Omental fat pad (tissue), 4 donors: ENCODE data around the gene ATP12A. TPM values are rescaled to one million over a fixed set of nuclear protein-coding genes. Genes with fewer than 3 reads are reported as not detected.

Source experiments
- ATAC-seq: fragments of 150-250 bp; one replicate; pipeline ENCODE4 v1.9.1; 2016; ENCODE audit warnings: mild to moderate bottlenecking, moderate library complexity; ENCODE audit not compliant: low FRiP score
- DNase-seq: peaks from one replicate; pipeline ENCODE4 v3.0.0-alpha.2; 2019; ENCODE audit warnings: low spot score
- total RNA-seq, 4 donors: library from RNA; depleted of rRNA; stranded (reverse); fragments of >200 nt; gene quantifications; one replicate each; pipeline ENCODE4 v1.1.0, GENCODE V29; 2016
- TF ChIP-seq, protein P1 (sequence below), 3 donors: fragments of 450-650 bp; IDR thresholded peaks; one replicate each; pipeline ENCODE4 v1.5.1; 2016 to 2017; ENCODE audit warnings: antibody characterized with exemption in 3 of 3, mild to moderate bottlenecking in 3 of 3, moderate library complexity in 2 of 3

The ATP12A gene
- total RNA-seq, 4 donors from 2014 or later = not detected

DNA sequence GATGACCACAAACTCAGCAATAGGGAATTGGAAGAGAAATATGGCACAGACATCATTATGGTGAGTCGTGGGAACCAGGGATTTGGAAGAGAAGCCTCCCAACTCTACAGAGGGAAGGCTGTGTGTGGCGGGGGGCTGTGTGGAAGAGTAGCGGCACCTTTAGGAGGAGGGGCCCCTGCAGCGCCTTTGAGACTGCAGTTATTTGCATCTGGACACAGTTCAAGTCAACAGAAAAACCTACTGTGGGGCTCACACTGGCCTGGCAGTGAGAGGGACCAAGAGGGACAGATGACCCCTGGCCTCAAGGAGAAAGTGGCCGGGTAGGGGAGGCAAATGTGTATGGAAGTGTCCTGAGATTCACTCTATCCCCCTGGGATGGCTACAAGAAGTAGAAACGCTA, 5.1 kb downstream of the ATP12A start:
- ATAC-seq (no peak), DNase-seq (no peak)
- TF ChIP-seq, protein P1, sequence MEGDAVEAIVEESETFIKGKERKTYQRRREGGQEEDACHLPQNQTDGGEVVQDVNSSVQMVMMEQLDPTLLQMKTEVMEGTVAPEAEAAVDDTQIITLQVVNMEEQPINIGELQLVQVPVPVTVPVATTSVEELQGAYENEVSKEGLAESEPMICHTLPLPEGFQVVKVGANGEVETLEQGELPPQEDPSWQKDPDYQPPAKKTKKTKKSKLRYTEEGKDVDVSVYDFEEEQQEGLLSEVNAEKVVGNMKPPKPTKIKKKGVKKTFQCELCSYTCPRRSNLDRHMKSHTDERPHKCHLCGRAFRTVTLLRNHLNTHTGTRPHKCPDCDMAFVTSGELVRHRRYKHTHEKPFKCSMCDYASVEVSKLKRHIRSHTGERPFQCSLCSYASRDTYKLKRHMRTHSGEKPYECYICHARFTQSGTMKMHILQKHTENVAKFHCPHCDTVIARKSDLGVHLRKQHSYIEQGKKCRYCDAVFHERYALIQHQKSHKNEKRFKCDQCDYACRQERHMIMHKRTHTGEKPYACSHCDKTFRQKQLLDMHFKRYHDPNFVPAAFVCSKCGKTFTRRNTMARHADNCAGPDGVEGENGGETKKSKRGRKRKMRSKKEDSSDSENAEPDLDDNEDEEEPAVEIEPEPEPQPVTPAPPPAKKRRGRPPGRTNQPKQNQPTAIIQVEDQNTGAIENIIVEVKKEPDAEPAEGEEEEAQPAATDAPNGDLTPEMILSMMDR (IDR thresholded peaks at IDR 0.05) = no peak

DNA sequence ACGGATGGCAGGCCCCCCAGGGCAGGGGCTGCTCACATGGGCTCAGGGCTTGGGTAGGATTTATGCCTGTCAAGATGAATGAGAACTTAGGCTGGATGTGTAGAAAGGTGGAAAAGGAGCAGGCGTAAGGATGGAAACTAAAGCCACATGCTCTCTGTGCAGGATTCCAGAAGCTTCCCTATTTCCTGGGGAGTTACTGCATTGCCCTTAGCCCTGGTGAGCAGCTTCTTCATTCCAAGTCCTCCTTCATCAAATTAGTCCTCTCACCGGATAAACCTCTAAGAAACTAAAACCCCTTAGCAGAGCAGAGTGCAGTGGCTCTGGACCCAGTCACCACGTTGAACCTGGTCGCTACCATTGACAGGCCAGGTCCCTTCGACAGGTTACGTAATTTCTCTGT, 7.4 kb downstream of the ATP12A start:
- no peak for ATAC-seq
- DNase-seq = no peak

DNA sequence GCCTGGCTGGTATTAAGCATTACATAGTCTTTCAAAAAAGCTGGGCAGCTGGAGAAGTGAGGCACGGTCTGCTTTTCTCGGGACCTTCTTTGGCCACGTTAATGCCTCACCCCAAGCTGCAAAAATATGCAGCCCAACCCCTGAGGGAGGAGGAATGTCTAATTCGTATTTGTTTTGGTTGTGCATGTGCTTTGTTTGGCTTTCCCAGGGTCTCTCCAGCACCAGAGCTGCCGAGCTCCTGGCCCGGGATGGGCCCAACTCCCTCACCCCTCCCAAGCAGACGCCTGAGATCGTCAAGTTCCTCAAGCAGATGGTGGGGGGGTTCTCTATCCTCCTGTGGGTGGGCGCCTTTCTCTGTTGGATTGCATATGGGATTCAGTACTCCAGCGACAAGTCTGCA, 7.9 kb downstream of the ATP12A start:
- TF ChIP-seq, protein P1 (IDR thresholded peaks at IDR 0.05) = no peak
- no peak for ATAC-seq

More for the DNA sequence above, 7.4 kb downstream of the ATP12A start:
- TF ChIP-seq, protein P1 (IDR thresholded peaks at IDR 0.05) = no peak

DNA sequence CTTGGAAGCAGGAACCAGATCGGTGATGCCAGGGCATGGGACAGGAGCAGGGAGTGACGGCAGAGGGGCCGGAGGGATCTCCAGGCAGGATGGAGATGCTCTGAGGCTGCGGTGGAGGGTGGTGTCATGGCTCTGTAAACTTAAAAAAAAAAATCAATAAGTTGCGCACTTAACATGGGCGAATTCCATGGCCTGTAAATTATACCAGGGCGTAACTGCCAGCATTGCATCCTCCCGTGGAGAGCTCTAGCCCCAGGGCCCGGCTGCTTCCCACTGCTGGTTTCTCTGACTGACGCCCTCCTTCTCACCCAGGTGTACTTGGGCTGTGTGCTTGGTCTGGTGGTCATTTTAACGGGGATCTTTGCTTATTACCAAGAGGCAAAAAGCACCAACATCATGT, 8.7 kb downstream of the ATP12A start:
- DNase-seq (no peak), ATAC-seq (no peak)
- TF ChIP-seq, protein P1 (IDR thresholded peaks at IDR 0.05) = no peak

More for the DNA sequence above, 7.9 kb downstream of the ATP12A start:
- DNase-seq = no peak

DNA sequence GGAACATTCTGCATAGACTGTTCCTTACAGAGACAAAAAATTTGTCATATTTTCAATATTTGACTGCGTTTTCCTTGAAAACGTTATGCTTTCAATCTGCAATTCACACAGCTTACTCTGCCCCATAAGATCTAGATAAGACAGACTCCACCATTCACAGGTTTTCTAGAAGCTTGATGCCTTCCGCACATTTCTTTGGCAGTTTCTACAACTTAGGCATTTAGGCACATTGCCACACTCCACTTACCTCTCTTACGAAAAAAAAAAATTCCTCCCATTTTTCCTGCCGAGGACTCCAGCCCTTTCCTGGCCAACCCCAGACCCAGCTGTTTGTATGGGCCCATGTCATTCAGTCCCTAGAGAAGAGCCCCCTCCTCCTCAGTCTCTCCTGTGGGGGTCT, 11.2 kb downstream of the ATP12A start:
- TF ChIP-seq, protein P1 (IDR thresholded peaks at IDR 0.05) = no peak
- no peak for DNase-seq
- ATAC-seq = no peak

DNA sequence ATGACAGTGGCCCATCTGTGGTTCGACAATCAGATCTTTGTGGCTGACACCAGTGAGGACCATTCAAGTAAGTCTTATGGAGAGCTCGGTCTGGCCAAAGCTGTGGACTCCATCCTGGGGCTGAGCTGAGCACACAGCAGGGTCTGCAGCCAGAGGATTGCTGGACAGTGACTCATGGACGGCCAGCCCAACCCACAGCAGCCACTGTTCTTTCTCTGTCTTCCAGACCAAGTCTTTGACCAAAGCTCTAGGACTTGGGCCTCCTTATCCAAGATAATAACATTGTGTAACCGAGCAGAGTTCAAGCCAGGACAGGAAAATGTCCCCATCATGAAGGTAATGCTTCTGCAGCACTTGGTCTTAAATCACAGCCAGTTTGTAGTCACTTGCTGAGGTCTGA, 12.4 kb downstream of the ATP12A start:
- DNase-seq (no peak), ATAC-seq (peak; percentile 24)
- TF ChIP-seq, protein P1 (IDR thresholded peaks at IDR 0.05) = no peak

DNA sequence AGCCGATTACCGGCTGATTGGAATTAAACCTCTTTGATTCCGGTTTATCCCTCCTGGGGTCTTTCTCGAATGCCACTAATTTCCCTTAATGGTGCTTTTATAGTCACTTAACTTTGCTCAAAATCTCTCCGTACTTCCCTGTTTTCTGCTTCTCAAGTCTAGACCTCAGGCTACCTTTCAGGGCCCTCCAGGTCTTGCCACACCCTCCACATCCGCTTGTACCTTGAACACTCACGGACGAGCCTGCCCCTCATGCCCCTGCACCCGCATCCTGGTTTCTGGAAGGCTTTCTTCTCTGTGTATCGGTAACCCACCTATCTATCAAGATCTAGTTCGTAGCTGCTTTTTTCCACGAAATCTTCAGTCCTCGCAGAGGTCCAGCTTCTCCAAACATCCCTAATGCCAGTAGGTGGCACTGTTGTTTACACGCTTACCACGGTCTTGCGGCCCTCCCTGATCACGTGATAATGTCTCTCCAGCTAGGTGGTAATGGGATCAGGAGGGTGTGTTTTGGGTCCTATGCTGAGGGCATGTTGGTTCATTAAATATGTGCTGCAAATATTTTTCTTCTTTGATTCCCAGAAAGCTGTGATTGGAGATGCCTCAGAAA, 13.8 kb downstream of the ATP12A start:
- TF ChIP-seq, protein P1 (IDR thresholded peaks at IDR 0.05) = no peak
- no peak for DNase-seq
- ATAC-seq = no peak
